ENCODE measurements around the gene NRXN3.

The NRXN3 gene

GRCh38 chr14:79598339-79598738 is 1428.2 kb downstream of the NRXN3 start:
- no peak for DNase-seq

- DNase-seq: no peak
Measured at GRCh38 chr14:79599239-79599638, 1429.1 kb downstream of the NRXN3 start.

DNA sequence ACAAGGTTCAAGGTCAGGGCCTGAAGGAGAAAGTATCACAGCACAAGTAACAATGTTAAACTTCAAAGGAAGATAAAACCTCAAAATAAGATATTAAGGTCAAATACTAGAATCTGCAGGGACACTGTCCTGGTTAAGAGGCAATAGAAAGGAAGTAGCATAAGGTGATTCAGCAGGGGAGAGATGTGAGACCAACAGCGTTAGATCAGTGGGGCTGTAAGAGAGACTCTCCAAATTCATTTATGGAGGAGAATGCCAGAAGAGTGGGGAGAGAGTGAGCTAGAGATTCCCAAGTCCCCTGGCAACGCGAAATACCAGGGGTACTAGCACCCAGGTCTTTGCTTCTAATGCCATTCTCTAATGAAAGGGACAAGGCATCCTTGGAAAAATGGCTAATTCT is 1430.2 kb downstream of the NRXN3 start:
- no peak for DNase-seq

DNA sequence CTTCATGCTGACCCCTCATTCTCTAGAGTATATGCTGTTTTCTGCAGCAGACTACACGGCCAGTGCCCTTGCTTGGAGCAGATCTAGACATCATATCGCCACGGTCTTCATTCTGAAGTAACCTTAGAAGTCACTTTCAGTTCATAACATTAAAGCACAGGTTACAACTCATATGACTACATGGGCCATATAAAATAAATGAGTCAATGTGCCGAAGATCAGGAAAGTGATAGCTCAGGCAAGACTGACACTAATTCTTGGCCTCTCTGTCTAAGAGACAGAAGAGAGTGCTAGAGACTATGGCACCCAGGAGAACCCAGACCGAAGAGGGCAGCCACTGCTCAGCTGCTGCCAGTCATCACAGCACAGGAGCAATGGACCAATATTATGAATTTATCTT is 1431.4 kb downstream of the NRXN3 start:
- no peak for DNase-seq

- no peak for DNase-seq
Measured at GRCh38 chr14:79602045-79602444, 1431.9 kb downstream of the NRXN3 start.

- DNase-seq: no peak
Measured at GRCh38 chr14:79602742-79603141, 1432.6 kb downstream of the NRXN3 start.

GRCh38 chr14:79605849-79606248 is 1435.7 kb downstream of the NRXN3 start:
- DNase-seq: no peak

DNA sequence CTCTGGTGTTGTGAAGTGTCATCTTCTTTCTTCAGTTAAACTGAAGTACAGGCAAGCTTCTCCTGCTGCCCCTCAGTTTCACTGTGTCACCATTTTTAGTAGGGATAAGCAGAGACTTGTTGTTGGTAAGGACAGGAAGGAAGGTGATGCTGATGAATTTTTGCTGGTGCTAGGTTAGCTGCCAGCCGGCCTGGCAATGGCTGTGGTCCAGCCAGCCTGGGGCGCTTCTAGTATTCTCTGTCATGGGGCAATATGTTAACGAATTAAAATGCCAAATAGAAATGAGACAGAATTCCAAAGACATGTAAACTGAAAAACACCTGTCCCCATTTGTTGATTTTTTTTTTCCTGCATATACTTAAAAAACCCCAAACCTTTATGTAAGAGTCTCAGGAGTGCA is 1438.3 kb downstream of the NRXN3 start:
- DNase-seq: no peak

DNA sequence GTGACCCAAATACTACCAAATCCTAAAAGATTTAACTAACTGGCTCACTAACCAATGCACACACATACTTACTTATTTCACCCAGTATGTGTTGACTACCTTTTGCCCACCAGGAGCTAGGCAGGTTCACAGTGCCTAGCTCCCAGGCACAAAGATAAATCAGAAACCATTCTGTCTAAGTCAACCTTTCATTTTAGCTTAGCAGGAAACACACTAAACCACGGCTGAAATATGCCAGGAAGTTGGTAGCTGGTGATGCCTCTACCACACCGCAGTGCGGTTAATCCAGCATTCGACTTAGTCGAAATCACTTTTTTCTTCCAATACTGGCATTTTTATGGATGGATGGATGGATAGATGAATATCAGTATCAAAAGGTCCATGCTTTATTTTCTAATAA is 1443.5 kb downstream of the NRXN3 start:
- no peak for DNase-seq

DNA sequence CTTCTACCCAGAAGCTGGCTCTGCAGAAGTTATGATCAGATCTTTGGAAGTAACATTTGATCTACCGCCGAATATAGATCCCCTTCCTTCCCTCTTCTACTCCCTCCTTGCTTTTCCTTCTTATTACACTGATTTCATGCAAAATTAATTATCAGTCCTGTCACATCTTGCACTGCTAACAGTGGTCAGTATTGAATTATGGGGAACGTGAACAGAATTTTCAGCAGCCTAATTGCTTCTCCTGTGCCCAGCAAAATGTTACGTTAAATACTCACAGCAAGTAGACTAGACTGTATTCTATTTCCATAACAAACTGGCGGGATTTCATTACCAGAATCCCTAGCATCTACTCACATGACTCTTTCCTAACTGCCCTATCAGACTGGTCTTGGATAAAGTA is 1444.3 kb downstream of the NRXN3 start:
- DNase-seq: peak in 1 of 58 donors; percentile 38

- DNase-seq: no peak
Measured at GRCh38 chr14:79627058-79627457, 1456.9 kb downstream of the NRXN3 start.

GRCh38 chr14:79629411-79630287 is 1459.5 kb downstream of the NRXN3 start:
- no peak for DNase-seq

GRCh38 chr14:79630288-79630960 is 1460.3 kb downstream of the NRXN3 start:
- no peak for DNase-seq

DNA sequence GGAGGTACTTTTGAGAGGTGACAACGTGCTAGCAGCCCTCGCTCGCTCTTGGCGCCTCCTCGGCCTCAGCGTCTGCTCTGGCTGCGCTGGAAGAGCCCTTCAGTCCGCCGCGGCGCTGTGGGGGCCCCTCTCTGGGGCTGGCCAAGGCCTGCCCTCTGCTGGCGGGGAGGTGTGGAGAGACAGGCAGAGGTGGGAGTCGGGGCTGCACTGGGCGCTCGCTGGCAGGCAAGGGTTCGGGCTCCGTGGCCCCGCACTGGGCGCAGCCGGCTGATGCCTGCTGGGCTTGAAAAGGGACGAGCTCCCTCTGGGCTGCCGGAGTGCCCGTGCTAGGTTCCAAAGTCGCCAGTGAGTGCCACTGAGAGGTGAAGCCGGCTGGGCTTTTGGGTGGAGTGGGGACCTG is 1461.1 kb downstream of the NRXN3 start:
- DNase-seq: peak in 1 of 58 donors; percentile 5

GRCh38 chr14:79638672-79639266 is 1468.6 kb downstream of the NRXN3 start:
- DNase-seq: peak in 31 of 58 donors; percentile 1 to 73 (median 23)

GRCh38 chr14:79639613-79640012 is 1469.4 kb downstream of the NRXN3 start:
- DNase-seq: no peak

- no peak for DNase-seq
Measured at GRCh38 chr14:79641371-79641770, 1471.2 kb downstream of the NRXN3 start.

DNA sequence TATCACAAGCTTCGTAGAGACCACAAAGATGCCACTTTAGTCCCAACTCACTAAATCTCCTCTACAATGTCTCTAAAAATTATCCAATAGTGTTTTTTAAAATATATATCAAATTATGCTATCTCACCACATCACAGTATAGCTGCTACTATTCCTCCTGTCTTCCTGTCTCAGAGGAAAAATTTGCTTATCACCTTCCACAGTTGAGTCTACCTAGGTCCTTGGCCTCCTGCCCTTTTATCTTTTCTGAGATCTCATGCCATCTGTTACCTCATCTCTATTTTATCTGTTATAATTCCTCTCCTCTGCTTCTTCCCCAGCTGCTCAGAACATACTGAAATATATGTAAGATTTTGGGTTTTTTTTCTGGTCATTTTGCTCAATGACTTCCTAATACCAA is 1473.0 kb downstream of the NRXN3 start:
- DNase-seq: no peak

- no peak for DNase-seq
Measured at GRCh38 chr14:79645753-79646362, 1475.7 kb downstream of the NRXN3 start.

DNA sequence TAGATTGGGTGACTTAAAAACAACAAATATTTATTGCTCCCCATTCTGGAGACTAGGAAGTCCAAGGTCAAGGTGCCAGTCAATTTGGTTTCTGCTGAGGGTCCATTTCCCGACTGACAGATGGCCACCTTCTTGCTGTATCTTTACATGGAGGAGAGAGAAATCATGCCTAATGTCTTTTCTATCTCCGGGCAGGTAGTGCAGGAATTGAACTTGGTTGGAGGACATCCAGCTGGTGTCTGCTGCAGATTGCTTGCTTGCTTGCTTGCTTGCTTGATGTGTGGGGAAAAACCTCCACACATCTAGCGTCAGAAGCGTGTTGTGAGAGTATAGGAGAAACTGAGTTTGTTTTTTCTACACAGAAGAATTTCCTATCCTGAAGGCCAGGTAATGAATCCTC is 1479.7 kb downstream of the NRXN3 start:
- no peak for DNase-seq

DNA sequence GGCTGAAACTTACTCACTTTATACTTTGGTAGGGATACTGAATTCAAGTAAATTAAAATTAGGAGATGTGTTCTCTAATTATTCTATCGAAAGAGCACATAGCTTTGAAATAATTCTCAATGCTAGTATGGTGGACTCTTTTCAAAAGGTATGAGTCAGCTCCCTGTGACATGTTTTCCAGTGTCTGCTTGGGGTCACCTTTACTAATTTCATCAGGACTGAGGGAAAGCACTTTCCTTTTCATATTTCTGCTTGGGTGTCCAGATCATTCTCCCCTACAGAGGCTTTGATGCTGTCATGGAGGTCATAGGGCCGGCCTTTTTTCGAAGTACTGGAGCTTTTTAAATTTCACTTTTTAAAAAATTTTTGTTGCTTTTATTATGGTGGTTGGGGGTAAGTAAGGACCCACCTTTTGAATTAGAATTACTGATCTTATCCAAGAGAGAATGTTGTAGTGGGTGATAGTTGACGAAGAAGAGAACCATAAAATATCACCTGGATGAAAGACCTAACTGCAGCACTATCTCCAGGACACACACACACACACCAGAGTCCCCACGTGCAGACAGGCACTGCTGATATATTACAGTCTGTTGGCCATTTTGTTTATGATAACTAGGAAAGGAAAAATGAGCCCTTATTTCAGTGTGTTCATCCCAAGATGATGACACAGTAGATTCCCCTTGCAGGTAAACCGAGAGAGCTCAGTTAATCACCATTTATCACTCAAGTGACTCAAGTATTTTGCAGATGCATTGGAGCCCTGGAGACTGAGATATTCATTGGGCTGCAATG is 1482.5 kb downstream of the NRXN3 start:
- DNase-seq: no peak

Data from anterior cingulate cortex (tissue), 58 donors.